Measurements from ENCODE around the gene EMCN.

Gene EMCN

GRCh38 chr4:100504086-100504874 is 13.5 kb downstream of the EMCN start:
- Histone ChIP-seq H3K27ac (no peak overlapping the region), H3K79me2 (ENCODE audit: insufficient read depth, low read depth) (no peaks in the 10 kb centered on the region), H3K4me2 (no peak overlapping the region), H3K9ac (no peak overlapping the region), H3K27me3 (ENCODE audit: insufficient read depth, low read depth) (no peaks in the 10 kb centered on the region), H3K4me1 (ENCODE audit: low read depth, poor library complexity, severe bottlenecking) (no peaks in the 10 kb centered on the region), H3K4me3 (IDR thresholded peaks at IDR 0.05; ENCODE audit: insufficient read depth, low read depth, low read length) (no peak overlapping the region), H3K36me3 (ENCODE audit: insufficient read depth) (no peaks in the 10 kb centered on the region), H4K20me1 (ENCODE audit: insufficient read depth) (no peaks in the 10 kb centered on the region), H2AFZ (ENCODE audit: low read depth) (no peak overlapping the region)
- no peak for TF ChIP-seq CTCF (conservative IDR thresholded peaks at IDR 0.05; ENCODE audit: low read depth, low read length)

GRCh38 chr4:100497791-100498190 is 20.0 kb downstream of the EMCN start:
- no peak overlapping the region for H3K27ac ChIP-seq
- no peak for TF ChIP-seq CTCF (conservative IDR thresholded peaks at IDR 0.05; ENCODE audit: low read depth, low read length)
- no peaks in the 10 kb centered on the region for H3K79me2 ChIP-seq (ENCODE audit: insufficient read depth, low read depth)

GRCh38 chr4:100495074-100495473 is 22.7 kb downstream of the EMCN start:
- Histone ChIP-seq H4K20me1 (ENCODE audit: insufficient read depth) (no peaks in the 10 kb centered on the region), H3K4me1 (ENCODE audit: low read depth, poor library complexity, severe bottlenecking) (no peaks in the 10 kb centered on the region), H3K4me3 (IDR thresholded peaks at IDR 0.05; ENCODE audit: insufficient read depth, low read depth, low read length) (no peak overlapping the region), H3K79me2 (ENCODE audit: insufficient read depth, low read depth) (no peaks in the 10 kb centered on the region), H3K36me3 (ENCODE audit: insufficient read depth) (no peaks in the 10 kb centered on the region), H2AFZ (ENCODE audit: low read depth) (no peak overlapping the region), H3K9ac (no peak overlapping the region), H3K4me2 (no peak overlapping the region), H3K27me3 (ENCODE audit: insufficient read depth, low read depth) (no peaks in the 10 kb centered on the region), H3K27ac (no peak overlapping the region)
- TF ChIP-seq CTCF (conservative IDR thresholded peaks at IDR 0.05; ENCODE audit: low read depth, low read length) = no peak

More at GRCh38 chr4:100497791-100498190, 20.0 kb downstream of the EMCN start:
- H3K4me1 ChIP-seq (ENCODE audit: low read depth, poor library complexity, severe bottlenecking) = no peaks in the 10 kb centered on the region
- H2AFZ ChIP-seq (ENCODE audit: low read depth) = no peak overlapping the region
- H3K4me2 ChIP-seq = no peak overlapping the region
- no peak overlapping the region for H3K4me3 ChIP-seq (IDR thresholded peaks at IDR 0.05; ENCODE audit: insufficient read depth, low read depth, low read length)
- H3K36me3 ChIP-seq (ENCODE audit: insufficient read depth) = no peaks in the 10 kb centered on the region
- H4K20me1 ChIP-seq (ENCODE audit: insufficient read depth) = no peaks in the 10 kb centered on the region
- H3K9ac ChIP-seq = no peak overlapping the region
- no peaks in the 10 kb centered on the region for H3K27me3 ChIP-seq (ENCODE audit: insufficient read depth, low read depth)

- Histone ChIP-seq H2AFZ (ENCODE audit: low read depth) (no peak overlapping the region), H3K27me3 (ENCODE audit: insufficient read depth, low read depth) (no peaks in the 10 kb centered on the region), H3K27ac (no peak overlapping the region), H3K36me3 (ENCODE audit: insufficient read depth) (no peaks in the 10 kb centered on the region), H3K4me2 (no peak overlapping the region), H4K20me1 (ENCODE audit: insufficient read depth) (no peaks in the 10 kb centered on the region), H3K4me3 (IDR thresholded peaks at IDR 0.05; ENCODE audit: insufficient read depth, low read depth, low read length) (no peak overlapping the region), H3K9ac (no peak overlapping the region), H3K79me2 (ENCODE audit: insufficient read depth, low read depth) (no peaks in the 10 kb centered on the region), H3K4me1 (ENCODE audit: low read depth, poor library complexity, severe bottlenecking) (no peaks in the 10 kb centered on the region)
- TF ChIP-seq CTCF (conservative IDR thresholded peaks at IDR 0.05; ENCODE audit: low read depth, low read length) = no peak
Observed at GRCh38 chr4:100494166-100494565, 23.7 kb downstream of the EMCN start.

Measured in KMS-11 (cell line).